Measurements from ENCODE around the gene MTNR1A.

The MTNR1A gene

DNA sequence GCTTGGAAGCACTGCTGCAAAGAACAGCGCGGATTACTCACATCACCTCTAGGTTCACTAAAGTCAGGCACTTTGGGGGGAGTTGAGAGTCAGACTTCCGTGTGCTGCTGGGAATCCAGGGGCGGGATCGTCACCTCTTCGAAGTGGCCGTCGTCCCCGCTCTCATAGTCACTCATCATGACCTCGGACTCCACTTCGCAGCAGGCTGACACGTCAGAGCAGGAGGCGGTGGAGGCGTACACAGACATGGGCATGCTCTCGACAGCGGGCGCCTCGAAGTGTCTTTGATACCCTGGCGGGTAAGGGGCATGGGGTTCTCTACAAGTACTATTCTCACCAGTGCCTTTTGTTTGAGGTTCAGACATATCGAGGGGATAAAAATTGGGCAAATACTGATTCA, 33.1 kb upstream of the MTNR1A start:
- DNase-seq = no peak
- TF ChIP-seq, protein P1, sequence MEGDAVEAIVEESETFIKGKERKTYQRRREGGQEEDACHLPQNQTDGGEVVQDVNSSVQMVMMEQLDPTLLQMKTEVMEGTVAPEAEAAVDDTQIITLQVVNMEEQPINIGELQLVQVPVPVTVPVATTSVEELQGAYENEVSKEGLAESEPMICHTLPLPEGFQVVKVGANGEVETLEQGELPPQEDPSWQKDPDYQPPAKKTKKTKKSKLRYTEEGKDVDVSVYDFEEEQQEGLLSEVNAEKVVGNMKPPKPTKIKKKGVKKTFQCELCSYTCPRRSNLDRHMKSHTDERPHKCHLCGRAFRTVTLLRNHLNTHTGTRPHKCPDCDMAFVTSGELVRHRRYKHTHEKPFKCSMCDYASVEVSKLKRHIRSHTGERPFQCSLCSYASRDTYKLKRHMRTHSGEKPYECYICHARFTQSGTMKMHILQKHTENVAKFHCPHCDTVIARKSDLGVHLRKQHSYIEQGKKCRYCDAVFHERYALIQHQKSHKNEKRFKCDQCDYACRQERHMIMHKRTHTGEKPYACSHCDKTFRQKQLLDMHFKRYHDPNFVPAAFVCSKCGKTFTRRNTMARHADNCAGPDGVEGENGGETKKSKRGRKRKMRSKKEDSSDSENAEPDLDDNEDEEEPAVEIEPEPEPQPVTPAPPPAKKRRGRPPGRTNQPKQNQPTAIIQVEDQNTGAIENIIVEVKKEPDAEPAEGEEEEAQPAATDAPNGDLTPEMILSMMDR (IDR thresholded peaks at IDR 0.05) = no peak
- Mint-ChIP-seq H3K4me1 (no peaks in the 10 kb centered on the region), H3K4me3 (no peak overlapping the region), H3K9me3 (peaks cover 3% of the 10 kb centered on the region), H3K27me3 (ENCODE audit: low read depth, poor library complexity) (no peaks in the 10 kb centered on the region), H3K36me3 (ENCODE audit: low read depth) (peaks cover 61% of the 10 kb centered on the region), H3K27ac (peak overlapping the region; percentile 52)

DNA sequence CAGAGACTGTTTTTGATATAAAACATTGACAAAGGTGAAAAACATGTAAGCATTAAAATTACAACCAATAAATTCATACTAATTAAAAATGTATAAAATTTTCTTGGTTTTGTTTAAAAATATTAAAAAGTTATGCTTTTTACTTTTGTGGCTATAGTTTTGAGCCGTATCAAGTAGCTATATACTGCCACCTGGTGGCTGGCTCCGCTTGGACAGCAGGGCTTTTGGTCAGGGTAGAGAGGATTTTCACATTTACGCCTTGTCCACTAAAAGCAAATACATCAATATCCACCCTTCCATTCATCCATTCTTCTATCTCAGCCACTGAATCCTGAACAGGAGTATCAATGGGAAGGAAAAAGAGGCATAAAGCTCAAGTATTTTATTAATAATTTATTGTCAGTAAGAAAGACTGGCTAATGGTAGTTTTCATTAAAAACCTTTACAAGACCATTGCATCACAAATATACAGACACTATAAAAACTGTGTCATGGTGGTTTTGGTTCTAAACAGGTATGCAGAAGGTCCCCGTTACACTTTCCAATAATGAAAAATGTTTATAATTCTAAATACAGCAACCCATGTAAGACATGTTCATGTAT, 32.1 kb upstream of the MTNR1A start:
- peaks cover 63% of the 10 kb centered on the region for H3K36me3 Mint-ChIP-seq (ENCODE audit: low read depth)
- TF ChIP-seq, protein P1 (IDR thresholded peaks at IDR 0.05) = peak; percentile 96
- H3K4me1 Mint-ChIP-seq = no peaks in the 10 kb centered on the region
- H3K9me3 Mint-ChIP-seq = peaks cover 10% of the 10 kb centered on the region
- no peak overlapping the region for H3K4me3 Mint-ChIP-seq
- DNase-seq = peak; percentile 81
- no peaks in the 10 kb centered on the region for H3K27me3 Mint-ChIP-seq (ENCODE audit: low read depth, poor library complexity)
- no peak overlapping the region for H3K27ac Mint-ChIP-seq

DNA sequence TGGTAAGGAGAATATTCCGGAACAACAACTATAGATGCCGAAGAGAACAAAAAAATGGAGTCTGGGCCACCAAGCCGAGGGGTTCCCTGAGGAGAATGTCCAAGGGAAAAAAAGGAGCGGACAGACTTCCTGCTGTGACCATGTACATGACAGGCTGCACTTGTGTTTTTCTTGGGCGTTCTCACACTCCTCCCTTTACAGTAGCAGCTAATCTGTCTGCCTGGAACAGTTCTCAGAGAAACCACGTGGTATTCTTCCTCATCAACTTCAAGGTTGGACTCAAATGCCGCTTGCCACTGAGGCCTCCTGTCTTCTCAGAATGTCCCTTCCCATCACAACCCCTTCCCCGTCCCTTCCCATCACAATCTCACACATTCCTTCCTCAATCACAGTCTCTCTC, 30.8 kb upstream of the MTNR1A start:
- no peaks in the 10 kb centered on the region for H3K27me3 Mint-ChIP-seq (ENCODE audit: low read depth, poor library complexity)
- no peak overlapping the region for H3K4me3 Mint-ChIP-seq
- H3K27ac Mint-ChIP-seq = peak overlapping the region; percentile 53
- no peak for DNase-seq
- peaks cover 70% of the 10 kb centered on the region for H3K36me3 Mint-ChIP-seq (ENCODE audit: low read depth)
- H3K4me1 Mint-ChIP-seq = no peaks in the 10 kb centered on the region
- TF ChIP-seq, protein P1 (IDR thresholded peaks at IDR 0.05) = no peak
- H3K9me3 Mint-ChIP-seq = peaks cover 21% of the 10 kb centered on the region

DNA sequence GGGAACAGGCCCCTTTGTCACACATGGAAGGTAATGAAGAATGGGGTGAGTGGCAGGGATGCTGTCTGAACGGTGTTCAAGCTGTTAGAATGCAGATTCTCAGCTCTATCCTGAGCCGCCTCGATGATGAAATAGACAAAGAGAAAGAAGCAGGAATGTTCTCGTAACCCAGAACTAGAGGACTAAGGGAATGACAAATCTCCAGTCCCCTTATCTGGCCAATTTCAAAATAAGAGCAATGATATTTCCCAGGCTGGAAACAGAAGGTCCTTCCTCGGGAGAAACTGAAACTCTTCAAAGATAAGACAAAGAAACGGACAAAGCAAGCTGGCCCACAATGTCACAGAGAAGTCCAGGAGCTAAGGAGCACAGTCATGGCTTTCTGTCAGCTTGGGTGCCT, 29.5 kb upstream of the MTNR1A start:
- no peak overlapping the region for H3K4me3 Mint-ChIP-seq
- peak overlapping the region; percentile 11 for H3K27ac Mint-ChIP-seq
- peaks cover 21% of the 10 kb centered on the region for H3K9me3 Mint-ChIP-seq
- TF ChIP-seq, protein P1 (IDR thresholded peaks at IDR 0.05) = no peak
- H3K36me3 Mint-ChIP-seq (ENCODE audit: low read depth) = peaks cover 79% of the 10 kb centered on the region
- peaks cover 5% of the 10 kb centered on the region for H3K27me3 Mint-ChIP-seq (ENCODE audit: low read depth, poor library complexity)
- peaks cover 4% of the 10 kb centered on the region for H3K4me1 Mint-ChIP-seq
- no peak for DNase-seq

DNA sequence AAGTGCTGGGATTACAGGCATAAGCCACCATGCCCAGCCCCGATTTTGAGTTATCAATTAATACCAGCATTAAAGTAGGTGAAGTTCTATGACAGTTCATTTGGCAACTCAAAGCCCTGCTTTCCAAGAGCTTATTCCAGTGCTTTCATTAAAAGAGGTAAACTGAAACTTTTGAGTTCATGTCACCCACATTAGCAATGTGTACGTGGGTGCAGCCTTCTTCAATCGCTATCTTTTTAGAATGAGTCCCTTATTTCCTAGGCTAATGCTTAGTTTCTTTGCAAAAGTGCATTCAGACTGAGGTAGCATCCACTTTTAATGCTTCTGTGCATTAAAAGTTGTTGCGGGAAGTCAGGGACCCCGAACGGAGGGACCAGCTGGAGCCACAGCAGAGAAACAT, 26.1 kb upstream of the MTNR1A start:
- TF ChIP-seq, protein P1 (IDR thresholded peaks at IDR 0.05) = no peak
- Mint-ChIP-seq H3K4me1 (peaks cover 10% of the 10 kb centered on the region), H3K9me3 (peaks cover 21% of the 10 kb centered on the region)

DNA sequence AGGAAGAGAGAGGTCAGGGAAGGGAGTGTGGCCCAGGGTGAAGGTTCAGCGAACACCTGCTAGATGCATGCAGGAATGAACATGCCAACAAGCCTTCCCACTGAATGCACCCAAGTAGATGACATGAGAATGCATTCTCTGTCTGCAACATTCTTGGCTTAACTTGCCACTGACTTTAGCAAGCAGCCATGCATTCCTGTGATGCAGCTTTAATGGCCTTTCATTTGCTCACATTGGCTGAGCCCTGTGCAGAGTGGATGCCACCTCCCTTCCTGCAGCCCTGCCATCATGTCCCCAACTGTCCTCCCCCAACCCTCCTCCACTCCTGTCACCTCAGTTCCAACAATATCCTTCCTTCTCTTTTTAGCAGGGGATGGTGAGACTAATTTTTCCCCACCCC, 25.3 kb upstream of the MTNR1A start:
- peaks cover 57% of the 10 kb centered on the region for H3K36me3 Mint-ChIP-seq (ENCODE audit: low read depth)
- TF ChIP-seq, protein P1 (IDR thresholded peaks at IDR 0.05) = no peak
- H3K27ac Mint-ChIP-seq = no peak overlapping the region
- H3K4me3 Mint-ChIP-seq = no peak overlapping the region
- peaks cover 21% of the 10 kb centered on the region for H3K9me3 Mint-ChIP-seq
- H3K27me3 Mint-ChIP-seq (ENCODE audit: low read depth, poor library complexity) = peaks cover 5% of the 10 kb centered on the region
- no peak for DNase-seq
- peaks cover 10% of the 10 kb centered on the region for H3K4me1 Mint-ChIP-seq

More for the DNA sequence above, 26.1 kb upstream of the MTNR1A start:
- Mint-ChIP-seq H3K27ac (no peak overlapping the region), H3K36me3 (ENCODE audit: low read depth) (peaks cover 60% of the 10 kb centered on the region), H3K4me3 (no peak overlapping the region), H3K27me3 (ENCODE audit: low read depth, poor library complexity) (peaks cover 5% of the 10 kb centered on the region)
- DNase-seq = no peak

All from nephron progenitor cell (in vitro differentiated cells).